CD14-positive monocyte (primary cell): ENCODE data around the gene POP4. TPM values are rescaled to one million over a fixed set of nuclear protein-coding genes. Genes with fewer than 3 reads are reported as not detected.

ENCODE experiments used
- DNase-seq, 3 donors: peaks; one replicate each; pipeline ENCODE4 v3.0.0-alpha.2; 2011 to 2022
- H2AFZ ChIP-seq: 2 replicates; pipeline ENCODE4 v1.6.0; 2012; ENCODE audit warnings: mild to moderate bottlenecking, low read depth, low read length, inconsistent platforms; ENCODE audit not compliant: insufficient read depth, poor library complexity, severe bottlenecking
- H3K27ac ChIP-seq, 2 donors: 1 replicate in 1 of 2; 2 replicates in 1 of 2; pipeline ENCODE4 v1.5.1; 2012 to 2013; ENCODE audit warnings: low read length in 2 of 2, control low read depth in 1 of 2, inconsistent platforms in 1 of 2, low read depth in 1 of 2, mild to moderate bottlenecking in 1 of 2
- H3K27me3 ChIP-seq, 2 donors: one replicate each; pipeline versions ENCODE4 v1.6.0 to v1.6.1; 2011 to 2013; ENCODE audit warnings: low read length in 2 of 2; ENCODE audit not compliant: control insufficient read depth in 2 of 2, insufficient read depth in 2 of 2
- H3K36me3 ChIP-seq, 2 donors: replicated peaks in 1 of 2; 1 replicate in 1 of 2; 2 replicates in 1 of 2; pipeline versions ENCODE4 v1.5.1 to v1.6.1; 2012 to 2013; ENCODE audit warnings: low read length in 2 of 2, control low read depth in 1 of 2, inconsistent platforms in 1 of 2, mild to moderate bottlenecking in 1 of 2; ENCODE audit not compliant: insufficient read depth in 2 of 2, control insufficient read depth in 1 of 2
- H3K4me1 ChIP-seq, 2 donors: 1 replicate in 1 of 2; 2 replicates in 1 of 2; pipeline versions ENCODE4 v1.5.1 to v1.6.1; 2012 to 2013; ENCODE audit warnings: low read length in 2 of 2, control low read depth in 1 of 2, inconsistent platforms in 1 of 2, mild to moderate bottlenecking in 1 of 2, moderate library complexity in 1 of 2; ENCODE audit not compliant: insufficient read depth in 2 of 2, control insufficient read depth in 1 of 2
- H3K4me2 ChIP-seq: replicated peaks from 2 replicates; pipeline ENCODE3; 2012; ENCODE audit warnings: low read length, moderate library complexity, mild to moderate bottlenecking; ENCODE audit not compliant: poor library complexity, severe bottlenecking; ENCODE audit errors: extremely low read depth
- H3K4me3 ChIP-seq, 3 experiments: fragments of 200-600 bp in 1 of 3; sonication (generic) in 1 of 3; replicated peaks in 1 of 3; 1 replicate in 2 of 3; 2 replicates in 1 of 3; pipeline ENCODE4 v1.5.1; 2011 to 2013; ENCODE audit warnings: low read length in 3 of 3, mild to moderate bottlenecking in 3 of 3, control low read depth in 2 of 3, low read depth in 2 of 3, inconsistent platforms in 1 of 3, moderate library complexity in 1 of 3
- H3K79me2 ChIP-seq: 2 replicates; pipeline ENCODE4 v1.6.0; 2012; ENCODE audit warnings: mild to moderate bottlenecking, control low read depth, inconsistent platforms, low read length, moderate library complexity; ENCODE audit not compliant: insufficient read depth
- H3K9ac ChIP-seq: 2 replicates; pipeline ENCODE4 v1.6.0; 2017; ENCODE audit warnings: low read length, mild to moderate bottlenecking; ENCODE audit not compliant: insufficient read depth, poor library complexity, severe bottlenecking
- H3K9me3 ChIP-seq, 2 donors: replicated peaks in 1 of 2; 1 replicate in 1 of 2; 2 replicates in 1 of 2; pipeline versions ENCODE4 v1.5.1 to v1.6.1; 2012 to 2013; ENCODE audit warnings: low read length in 2 of 2, control low read depth in 1 of 2; ENCODE audit not compliant: control insufficient read depth in 1 of 2, insufficient read depth in 1 of 2
- H4K20me1 ChIP-seq: 2 replicates; pipeline ENCODE4 v1.6.0; 2012; ENCODE audit warnings: mild to moderate bottlenecking, low read length, control low read depth, moderate library complexity; ENCODE audit not compliant: insufficient read depth
- H3K27ac Mint-ChIP-seq, 7 donors: one replicate each; pipeline ENCODE4 v1.8.0; 2020; ENCODE audit warnings: mild to moderate bottlenecking in 7 of 7, mixed read lengths in 7 of 7, moderate library complexity in 6 of 7, inconsistent platforms in 2 of 7
- H3K27me3 Mint-ChIP-seq, 3 donors: one replicate each; pipeline ENCODE4 v1.8.0; 2021 to 2022; ENCODE audit warnings: low read depth in 3 of 3, mild to moderate bottlenecking in 3 of 3, mixed read lengths in 3 of 3, moderate library complexity in 3 of 3, inconsistent platforms in 1 of 3
- H3K36me3 Mint-ChIP-seq, 2 donors: one replicate each; pipeline ENCODE4 v1.8.0; 2020; ENCODE audit warnings: mixed read lengths in 2 of 2, inconsistent platforms in 1 of 2, mild to moderate bottlenecking in 1 of 2
- H3K4me1 Mint-ChIP-seq: one replicate; pipeline ENCODE4 v1.8.0; 2020; ENCODE audit warnings: mild to moderate bottlenecking, mixed read lengths
- H3K4me3 Mint-ChIP-seq, 2 donors: one replicate each; pipeline ENCODE4 v1.8.0; 2020; ENCODE audit warnings: mild to moderate bottlenecking in 2 of 2, mixed read lengths in 2 of 2, moderate library complexity in 1 of 2
- H3K9me3 Mint-ChIP-seq, 7 donors: one replicate each; pipeline ENCODE4 v1.8.0; 2020 to 2022; ENCODE audit warnings: mixed read lengths in 7 of 7, mild to moderate bottlenecking in 6 of 7, moderate library complexity in 6 of 7, inconsistent platforms in 2 of 7
- WGBS: methylation state at CpG from one replicate; pipeline ENCODE4 v1.1.5; 2013; ENCODE audit warnings: missing lambda C conversion rate; ENCODE audit not compliant: insufficient coverage; 5-methylcytosine and 5-hydroxymethylcytosine counted together
- intact Hi-C, 2 donors: fragments of 100-400 bp; cut with micrococcal nuclease; formaldehyde crosslinking; loops; one replicate each; pipeline versions ENCODE4 v1.15.0 to v1.15.1; 2023
- polyA plus RNA-seq, 3 donors: library from polyadenylated mRNA; depleted of rRNA in 1 of 3; unstranded in 2 of 3; stranded (reverse) in 1 of 3; fragments of 300-500 nt in 2 of 3; fragments of >200 nt in 1 of 3; fragmentation: Illumina TruSeq in 2 of 3; gene quantifications; 1 replicate in 2 of 3; 2 replicates in 1 of 3; pipeline ENCODE4 v1.2.3, GENCODE V29; 2012 to 2021
- TF ChIP-seq, protein P1 (sequence below): fragments of 200-600 bp; IDR thresholded peaks from one replicate; pipeline ENCODE4 v1.8.0; 2022; ENCODE audit warnings: antibody characterized with exemption, mild to moderate bottlenecking

Gene POP4
- polyA plus RNA-seq, 3 donors: 49.9 to 162 (median 161) TPM

DNA sequence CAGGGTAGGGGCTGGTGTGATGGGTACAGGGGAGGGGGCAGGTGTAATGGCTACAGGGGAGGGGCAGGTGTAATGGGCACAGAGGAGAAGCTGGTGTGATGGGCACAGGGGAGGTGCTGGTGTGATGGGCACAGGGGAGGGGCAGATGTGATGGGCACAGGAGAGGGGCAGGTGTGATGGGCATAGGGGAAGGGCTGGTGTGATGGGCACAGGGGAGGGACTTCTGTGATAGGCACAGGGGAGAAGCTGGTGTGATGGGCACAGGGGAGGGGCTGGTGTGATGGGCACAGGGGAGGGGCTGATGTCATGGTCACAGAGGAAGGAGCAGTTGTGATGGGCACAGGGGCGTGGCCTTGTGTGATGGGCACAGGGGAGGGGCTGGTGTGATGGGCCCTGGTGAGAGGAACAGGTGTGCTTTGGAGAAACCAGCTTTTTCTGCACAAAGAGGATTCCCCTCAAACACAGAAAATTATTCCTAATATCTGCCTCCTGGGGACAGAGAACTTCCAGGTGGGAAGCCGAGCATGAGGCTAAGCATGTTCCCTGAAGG lies 38.6 kb upstream of the POP4 start:
- H3K9ac ChIP-seq: no peak overlapping the region
- no peaks in the 10 kb centered on the region for H3K36me3 ChIP-seq
- no peak overlapping the region for H3K4me3 ChIP-seq
- no peaks in the 10 kb centered on the region for H3K9me3 ChIP-seq
- no peaks in the 10 kb centered on the region for H3K79me2 ChIP-seq
- H2AFZ ChIP-seq: no peak overlapping the region
- no peak for DNase-seq
- H3K4me3 Mint-ChIP-seq: no peak overlapping the region
- no peak overlapping the region for H3K27ac Mint-ChIP-seq
- H3K27me3 Mint-ChIP-seq: peaks cover 6 to 18% (median 7%) of the 10 kb centered on the region in 3 donors
- no peaks in the 10 kb centered on the region for H3K36me3 Mint-ChIP-seq
- no peaks in the 10 kb centered on the region for H3K4me1 ChIP-seq
- no peak overlapping the region for H3K4me2 ChIP-seq
- 80% methylated on average over 1 of the region's 2 CpGs for WGBS
- no peaks in the 10 kb centered on the region for H3K4me1 Mint-ChIP-seq
- TF ChIP-seq, protein P1, sequence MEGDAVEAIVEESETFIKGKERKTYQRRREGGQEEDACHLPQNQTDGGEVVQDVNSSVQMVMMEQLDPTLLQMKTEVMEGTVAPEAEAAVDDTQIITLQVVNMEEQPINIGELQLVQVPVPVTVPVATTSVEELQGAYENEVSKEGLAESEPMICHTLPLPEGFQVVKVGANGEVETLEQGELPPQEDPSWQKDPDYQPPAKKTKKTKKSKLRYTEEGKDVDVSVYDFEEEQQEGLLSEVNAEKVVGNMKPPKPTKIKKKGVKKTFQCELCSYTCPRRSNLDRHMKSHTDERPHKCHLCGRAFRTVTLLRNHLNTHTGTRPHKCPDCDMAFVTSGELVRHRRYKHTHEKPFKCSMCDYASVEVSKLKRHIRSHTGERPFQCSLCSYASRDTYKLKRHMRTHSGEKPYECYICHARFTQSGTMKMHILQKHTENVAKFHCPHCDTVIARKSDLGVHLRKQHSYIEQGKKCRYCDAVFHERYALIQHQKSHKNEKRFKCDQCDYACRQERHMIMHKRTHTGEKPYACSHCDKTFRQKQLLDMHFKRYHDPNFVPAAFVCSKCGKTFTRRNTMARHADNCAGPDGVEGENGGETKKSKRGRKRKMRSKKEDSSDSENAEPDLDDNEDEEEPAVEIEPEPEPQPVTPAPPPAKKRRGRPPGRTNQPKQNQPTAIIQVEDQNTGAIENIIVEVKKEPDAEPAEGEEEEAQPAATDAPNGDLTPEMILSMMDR: no peak
- intact Hi-C loops: no loop called here
- H3K27me3 ChIP-seq: no peaks in the 10 kb centered on the region
- H4K20me1 ChIP-seq: no peaks in the 10 kb centered on the region
- H3K9me3 Mint-ChIP-seq: peaks cover 0 to 2% (median 0%) of the 10 kb centered on the region in 7 donors
- no peak overlapping the region for H3K27ac ChIP-seq

DNA sequence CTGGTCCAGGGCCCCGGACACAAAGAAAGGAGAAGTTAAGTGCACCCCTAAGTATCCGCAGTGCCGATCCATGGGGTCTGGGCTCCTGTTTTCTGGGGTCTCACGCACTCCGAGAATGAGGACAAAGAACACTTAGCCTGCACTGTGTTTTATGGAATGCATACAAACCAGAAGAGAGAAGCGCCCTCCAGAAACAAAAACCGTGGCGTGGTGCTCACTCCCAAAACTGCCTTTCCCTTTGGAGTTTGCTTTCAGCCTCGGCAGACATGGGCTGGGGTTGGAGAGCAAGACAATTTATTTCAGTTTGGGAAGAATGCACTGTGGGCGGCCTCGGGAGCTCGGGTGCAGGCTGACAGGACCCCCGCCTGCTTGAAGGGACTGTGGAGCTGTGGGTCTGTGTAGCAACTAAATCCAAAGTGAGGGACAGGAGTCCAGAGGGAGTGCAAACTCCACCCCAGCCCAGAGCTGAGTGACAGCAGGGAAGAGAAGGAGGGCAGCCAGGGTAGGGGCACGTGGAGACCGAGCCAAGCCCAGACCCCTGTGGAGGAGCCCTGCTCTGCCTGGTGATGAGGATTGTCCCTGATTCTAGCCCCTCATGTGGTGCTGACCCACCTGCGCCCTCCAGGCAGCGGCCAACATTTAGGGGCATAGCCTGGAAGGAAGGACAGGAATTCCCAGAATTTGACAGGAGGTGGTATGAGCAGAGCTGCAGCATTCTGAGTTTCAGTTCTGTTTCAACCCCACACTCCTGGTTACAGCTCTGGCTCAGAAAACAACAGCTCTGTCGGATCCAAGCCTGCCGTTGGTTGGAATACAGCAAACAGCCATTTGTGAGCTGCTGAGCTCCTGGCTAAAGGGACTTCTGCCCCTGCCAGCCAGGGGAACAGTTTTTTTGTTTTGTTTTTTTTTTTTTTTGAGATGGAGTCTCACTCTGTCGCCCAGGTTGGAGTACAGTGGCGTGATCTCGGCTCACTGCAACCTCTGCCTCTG lies 37.8 kb upstream of the POP4 start:
- Mint-ChIP-seq H3K4me1 (no peaks in the 10 kb centered on the region), H3K9me3 (peaks cover 0 to 2% (median 0%) of the 10 kb centered on the region in 7 donors), H3K36me3 (no peaks in the 10 kb centered on the region), H3K4me3 (no peak overlapping the region), H3K27me3 (peaks cover 7 to 15% (median 7%) of the 10 kb centered on the region in 3 donors), H3K27ac (peak overlapping the region in 1 of 7 donors; percentile 45)
- Histone ChIP-seq H3K4me3 (no peak overlapping the region), H3K27me3 (no peaks in the 10 kb centered on the region), H3K4me2 (no peak overlapping the region), H3K9me3 (no peaks in the 10 kb centered on the region), H3K27ac (no peak overlapping the region), H3K79me2 (no peaks in the 10 kb centered on the region), H3K36me3 (no peaks in the 10 kb centered on the region), H4K20me1 (no peaks in the 10 kb centered on the region), H3K4me1 (no peaks in the 10 kb centered on the region), H3K9ac (no peak overlapping the region), H2AFZ (no peak overlapping the region)
- intact Hi-C loops: no loop called here
- DNase-seq: no peak
- TF ChIP-seq, protein P1: no peak
- WGBS: 78% methylated on average over 16 of the region's 22 CpGs
